ENCODE measurements around the gene AOX1.

DNA sequence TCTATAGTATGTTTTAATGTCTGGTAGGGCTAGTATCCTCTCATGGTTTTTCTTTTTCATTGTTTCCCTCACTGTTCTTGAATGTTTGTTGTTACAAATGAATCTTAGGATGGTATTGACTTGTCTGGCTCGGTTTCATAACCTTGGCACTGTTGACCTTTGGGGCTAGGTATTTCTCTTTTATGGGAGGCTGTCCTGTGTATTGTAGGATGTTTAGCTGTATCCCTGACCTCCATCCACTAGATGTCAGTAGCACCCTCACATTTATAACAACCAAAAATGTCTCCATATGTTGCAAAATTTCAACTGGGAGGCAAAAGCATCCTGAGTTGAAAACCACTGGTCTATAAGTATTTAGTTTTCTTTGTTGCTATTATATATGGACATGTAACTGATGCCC, 7.0 kb upstream of the AOX1 start:
- TF ChIP-seq, protein P1, sequence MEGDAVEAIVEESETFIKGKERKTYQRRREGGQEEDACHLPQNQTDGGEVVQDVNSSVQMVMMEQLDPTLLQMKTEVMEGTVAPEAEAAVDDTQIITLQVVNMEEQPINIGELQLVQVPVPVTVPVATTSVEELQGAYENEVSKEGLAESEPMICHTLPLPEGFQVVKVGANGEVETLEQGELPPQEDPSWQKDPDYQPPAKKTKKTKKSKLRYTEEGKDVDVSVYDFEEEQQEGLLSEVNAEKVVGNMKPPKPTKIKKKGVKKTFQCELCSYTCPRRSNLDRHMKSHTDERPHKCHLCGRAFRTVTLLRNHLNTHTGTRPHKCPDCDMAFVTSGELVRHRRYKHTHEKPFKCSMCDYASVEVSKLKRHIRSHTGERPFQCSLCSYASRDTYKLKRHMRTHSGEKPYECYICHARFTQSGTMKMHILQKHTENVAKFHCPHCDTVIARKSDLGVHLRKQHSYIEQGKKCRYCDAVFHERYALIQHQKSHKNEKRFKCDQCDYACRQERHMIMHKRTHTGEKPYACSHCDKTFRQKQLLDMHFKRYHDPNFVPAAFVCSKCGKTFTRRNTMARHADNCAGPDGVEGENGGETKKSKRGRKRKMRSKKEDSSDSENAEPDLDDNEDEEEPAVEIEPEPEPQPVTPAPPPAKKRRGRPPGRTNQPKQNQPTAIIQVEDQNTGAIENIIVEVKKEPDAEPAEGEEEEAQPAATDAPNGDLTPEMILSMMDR (IDR thresholded peaks at IDR 0.05), result peak in 4 of 5 experiments; percentile 12 to 39 (median 17)
- TF ChIP-seq POLR2A (IDR thresholded peaks at IDR 0.05), result no peak
- no peak for TF ChIP-seq EP300 (IDR thresholded peaks at IDR 0.05)
